HG02642 (cell line): ENCODE data around the gene RNF31.

Source experiments
- ATAC-seq: cut with Tn5 transposase; IDR thresholded peaks from one replicate; pipeline ENCODE4 v1.9.1; 2021; ENCODE audit warnings: mild to moderate bottlenecking; ENCODE audit not compliant: unreplicated experiment, poor library complexity

Gene RNF31

DNA sequence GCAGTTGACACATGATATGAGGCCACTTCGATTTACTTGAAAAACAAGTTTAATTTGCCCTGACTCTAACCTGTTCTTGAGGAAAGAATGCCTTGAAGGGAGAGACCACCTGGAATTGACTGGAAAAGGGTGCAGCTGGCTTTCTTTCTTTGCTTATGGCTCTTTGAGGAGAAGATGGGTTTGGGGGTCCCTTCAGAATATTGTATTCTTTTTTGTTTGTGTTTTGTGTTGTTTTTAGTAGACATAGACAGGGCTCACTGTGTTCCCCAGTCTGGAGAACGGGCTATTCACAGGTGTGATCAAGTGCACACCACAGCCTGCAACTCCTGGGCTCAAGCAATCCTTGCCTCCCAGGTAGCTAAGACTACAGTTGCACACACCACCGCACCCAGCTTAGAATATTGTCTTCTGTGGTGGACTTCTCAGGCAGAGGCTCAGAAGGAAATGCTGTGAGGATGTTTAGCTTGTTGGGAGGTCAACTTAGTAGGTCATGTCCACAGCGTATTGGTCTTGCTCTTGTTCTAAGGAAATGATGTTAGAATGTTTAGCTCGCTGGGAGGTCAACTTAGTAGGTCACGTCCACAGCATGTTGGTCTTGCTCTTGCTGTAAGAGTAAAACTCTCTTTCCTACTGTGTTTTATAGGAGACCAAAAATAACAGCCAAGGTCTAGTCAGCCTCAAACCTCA lies 31.0 kb upstream of the RNF31 start:
- ATAC-seq = no peak

GRCh38 chr14:24117179-24117578 lies 30.1 kb upstream of the RNF31 start:
- no peak for ATAC-seq

GRCh38 chr14:24119691-24120090 lies 27.6 kb upstream of the RNF31 start:
- ATAC-seq = no peak

DNA sequence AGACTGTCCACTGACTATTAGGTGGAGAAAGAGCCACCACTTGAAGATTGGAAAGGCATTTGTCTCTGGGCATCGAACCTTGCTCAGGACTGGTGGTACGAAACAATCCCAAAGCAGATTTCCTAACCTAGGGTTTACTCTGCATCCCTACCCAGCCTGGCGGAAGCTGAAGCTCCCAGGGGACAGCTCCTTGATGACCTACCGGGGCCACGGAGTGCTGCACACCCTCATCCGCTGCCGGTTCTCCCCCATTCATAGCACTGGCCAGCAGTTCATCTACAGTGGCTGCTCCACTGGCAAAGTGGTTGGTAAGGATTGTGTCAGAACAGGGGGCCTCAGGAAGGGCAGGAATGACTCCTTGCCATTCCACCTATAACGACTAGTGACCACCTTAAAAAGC lies 26.1 kb upstream of the RNF31 start:
- no peak for ATAC-seq

- ATAC-seq = no peak
Observed at GRCh38 chr14:24122416-24122815, 24.9 kb upstream of the RNF31 start.

DNA sequence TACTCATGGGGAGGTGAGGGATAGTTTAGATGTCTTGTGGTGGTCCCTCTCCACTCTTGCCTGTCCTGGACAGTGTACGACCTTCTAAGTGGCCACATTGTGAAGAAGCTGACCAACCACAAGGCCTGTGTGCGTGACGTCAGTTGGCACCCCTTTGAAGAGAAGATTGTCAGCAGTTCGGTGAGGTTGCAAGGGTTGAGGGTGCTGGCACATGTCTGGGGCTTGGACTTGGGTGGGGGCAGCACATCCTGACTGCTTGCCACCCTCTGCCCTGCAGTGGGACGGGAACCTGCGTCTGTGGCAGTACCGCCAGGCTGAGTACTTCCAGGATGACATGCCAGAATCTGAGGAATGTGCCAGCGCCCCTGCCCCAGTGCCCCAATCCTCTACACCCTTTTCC lies 24.4 kb upstream of the RNF31 start:
- ATAC-seq = no peak

DNA sequence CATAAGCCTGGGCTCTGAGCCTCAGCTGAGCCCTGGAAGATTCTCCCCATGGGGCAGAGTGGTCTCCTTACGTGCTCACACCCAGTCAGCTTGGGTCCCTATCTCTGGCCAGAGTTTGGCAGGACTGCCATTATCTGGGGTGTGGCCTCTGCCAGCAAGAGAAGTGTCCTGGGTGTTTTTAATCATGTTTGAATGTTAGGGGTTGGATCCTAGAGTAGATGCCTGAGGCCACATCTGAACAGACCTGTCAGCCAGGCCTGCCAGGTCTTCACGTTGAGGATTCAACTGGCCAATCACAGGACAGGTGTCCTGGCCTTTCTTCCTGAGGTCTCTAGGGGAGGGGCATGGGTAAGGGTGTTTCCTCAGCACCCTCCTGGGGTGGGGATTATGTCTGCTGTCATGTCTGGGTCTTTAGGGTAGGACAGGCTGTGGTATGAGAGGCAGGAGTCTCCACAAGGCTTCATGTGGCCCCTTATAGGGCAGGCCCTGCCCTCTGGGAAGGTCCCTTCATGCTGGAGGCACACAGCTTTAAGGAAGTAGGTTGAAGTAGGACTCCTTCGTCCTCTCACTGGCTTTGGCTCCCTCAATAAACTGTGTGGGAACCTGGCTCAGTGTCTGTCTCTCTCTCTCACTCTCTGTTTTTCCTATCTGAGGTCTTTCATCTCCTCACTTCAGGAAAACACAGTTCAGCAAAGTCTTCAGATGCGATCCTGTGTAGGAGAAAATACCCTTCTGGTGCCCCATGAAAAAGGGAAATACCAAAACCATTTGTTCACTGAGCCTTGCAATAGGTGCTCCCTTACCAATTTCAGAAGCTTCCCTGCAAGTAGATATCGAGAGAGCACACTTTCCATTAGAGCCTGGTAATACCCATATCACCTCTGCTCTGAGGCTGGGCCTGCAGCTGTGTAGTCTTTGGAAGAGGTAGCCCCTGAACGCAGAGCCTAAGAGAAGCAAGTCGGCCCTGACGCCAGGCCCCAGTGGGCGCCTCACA lies 23.6 kb upstream of the RNF31 start:
- peak; percentile 67 for ATAC-seq

DNA sequence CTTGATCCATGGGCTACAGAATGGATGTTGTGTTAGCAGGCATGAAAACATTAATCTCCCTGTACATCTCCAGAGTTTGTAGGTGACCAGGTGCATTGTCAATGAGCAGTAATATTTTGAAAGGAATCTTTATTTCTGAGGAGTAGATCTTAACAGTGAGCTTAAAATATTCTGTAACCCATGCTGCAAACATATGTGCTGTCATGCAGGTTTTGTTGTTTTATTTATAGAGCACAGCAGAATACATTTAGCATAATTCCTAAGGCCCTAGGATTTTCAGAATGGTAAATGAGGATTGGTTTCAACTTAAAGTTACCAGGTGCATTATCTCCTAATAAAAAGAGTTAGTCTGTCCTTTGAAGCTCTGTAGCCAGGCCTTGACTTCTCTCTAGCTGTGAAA lies 20.4 kb upstream of the RNF31 start:
- ATAC-seq = no peak

DNA sequence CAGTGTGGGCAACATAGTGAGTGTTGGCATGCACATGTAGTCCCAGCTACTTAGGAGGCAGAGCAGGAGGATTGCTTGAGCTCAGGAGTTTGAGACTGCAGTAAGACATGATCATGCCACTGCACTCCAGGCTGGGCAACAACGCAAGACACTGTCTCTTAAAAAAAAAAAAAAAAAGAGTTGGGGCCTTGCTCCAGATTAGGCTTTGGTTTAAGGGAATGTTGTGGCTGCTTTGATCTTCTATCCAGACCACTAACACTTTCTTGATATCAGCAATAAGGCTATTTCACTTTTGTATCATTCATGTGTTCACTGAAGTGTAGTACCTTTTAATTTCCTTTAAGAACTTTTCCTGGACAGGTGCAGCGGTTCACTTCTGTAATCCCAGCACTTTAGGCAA lies 19.6 kb upstream of the RNF31 start:
- no peak for ATAC-seq

DNA sequence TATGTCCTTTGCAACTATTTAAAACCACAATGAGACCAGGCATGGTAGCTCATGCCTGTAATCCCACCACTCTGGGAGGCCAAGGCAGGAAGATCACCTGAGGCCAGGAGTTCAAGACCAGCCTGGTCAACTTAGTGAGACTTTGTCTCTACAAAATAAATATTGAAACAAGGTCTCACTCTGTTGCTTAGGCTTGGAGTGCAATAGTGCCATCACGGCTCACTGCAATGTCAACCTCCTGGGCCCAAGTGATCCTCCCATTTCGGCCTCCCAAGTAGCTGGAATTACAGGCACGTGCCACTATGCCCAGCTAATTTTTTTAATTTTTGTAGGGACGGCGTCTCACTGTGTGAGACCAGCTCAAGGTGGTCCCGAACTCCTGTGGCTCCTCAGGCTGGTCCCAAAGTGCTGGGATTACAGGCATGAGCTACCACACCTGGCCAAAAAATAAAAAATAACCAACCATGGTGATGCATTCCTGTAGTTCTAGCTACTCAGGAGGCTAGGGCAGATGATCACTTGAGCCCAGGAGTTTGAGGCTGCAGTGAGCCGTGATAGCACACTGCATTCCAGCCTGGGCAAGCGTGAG lies 17.8 kb upstream of the RNF31 start:
- no peak for ATAC-seq

- no peak for ATAC-seq
Observed at GRCh38 chr14:24130380-24130716, 16.9 kb upstream of the RNF31 start, which contains the start of gene FITM1. Gene FITM1 (plus strand): TSS chr14:24130659. CDS start chr14:24131564, 905 bp downstream.

GRCh38 chr14:24130717-24131548 lies 16.4 kb upstream of the RNF31 start:
- no peak for ATAC-seq

DNA sequence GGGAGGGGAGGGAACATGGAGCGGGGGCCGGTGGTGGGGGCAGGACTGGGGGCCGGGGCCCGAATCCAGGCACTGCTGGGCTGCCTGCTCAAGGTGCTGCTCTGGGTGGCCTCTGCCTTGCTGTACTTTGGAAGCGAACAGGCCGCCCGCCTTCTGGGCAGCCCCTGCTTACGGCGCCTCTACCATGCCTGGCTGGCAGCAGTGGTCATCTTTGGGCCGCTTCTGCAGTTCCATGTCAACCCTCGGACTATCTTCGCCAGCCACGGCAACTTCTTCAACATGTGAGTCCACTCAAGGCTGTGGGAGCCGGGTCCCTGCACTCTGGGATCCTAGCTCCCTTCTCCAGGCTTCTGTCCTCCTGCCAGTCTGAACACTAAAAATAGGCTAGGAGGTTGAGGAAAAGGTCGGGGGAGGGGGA lies 15.7 kb upstream of the RNF31 start:
- ATAC-seq = no peak

DNA sequence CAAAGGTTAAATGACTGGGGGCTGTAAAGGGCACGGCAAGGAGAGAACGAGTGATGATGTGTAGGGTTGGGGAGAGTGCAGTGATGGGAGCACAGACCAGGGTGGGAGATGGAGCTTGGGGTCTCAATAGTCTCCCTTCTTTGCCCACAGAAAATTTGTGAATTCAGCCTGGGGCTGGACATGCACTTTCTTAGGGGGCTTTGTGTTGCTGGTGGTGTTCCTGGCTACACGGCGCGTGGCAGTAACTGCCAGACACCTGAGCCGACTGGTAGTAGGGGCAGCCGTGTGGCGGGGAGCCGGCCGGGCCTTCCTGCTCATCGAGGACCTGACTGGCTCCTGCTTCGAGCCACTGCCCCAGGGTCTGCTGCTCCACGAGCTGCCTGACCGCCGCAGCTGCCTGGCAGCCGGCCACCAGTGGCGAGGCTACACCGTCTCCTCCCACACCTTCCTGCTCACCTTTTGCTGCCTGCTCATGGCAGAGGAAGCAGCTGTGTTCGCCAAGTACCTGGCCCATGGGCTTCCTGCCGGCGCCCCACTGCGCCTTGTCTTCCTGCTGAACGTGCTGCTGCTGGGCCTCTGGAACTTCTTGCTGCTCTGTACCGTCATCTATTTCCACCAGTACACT lies 15.1 kb upstream of the RNF31 start:
- ATAC-seq = no peak

- ATAC-seq = no peak
Observed at GRCh38 chr14:24132976-24133375, 14.3 kb upstream of the RNF31 start.

- no peak for ATAC-seq
Observed at GRCh38 chr14:24133735-24134134, 13.6 kb upstream of the RNF31 start.

GRCh38 chr14:24135584-24135833 lies 11.8 kb upstream of the RNF31 start:
- ATAC-seq = peak; percentile 10

DNA sequence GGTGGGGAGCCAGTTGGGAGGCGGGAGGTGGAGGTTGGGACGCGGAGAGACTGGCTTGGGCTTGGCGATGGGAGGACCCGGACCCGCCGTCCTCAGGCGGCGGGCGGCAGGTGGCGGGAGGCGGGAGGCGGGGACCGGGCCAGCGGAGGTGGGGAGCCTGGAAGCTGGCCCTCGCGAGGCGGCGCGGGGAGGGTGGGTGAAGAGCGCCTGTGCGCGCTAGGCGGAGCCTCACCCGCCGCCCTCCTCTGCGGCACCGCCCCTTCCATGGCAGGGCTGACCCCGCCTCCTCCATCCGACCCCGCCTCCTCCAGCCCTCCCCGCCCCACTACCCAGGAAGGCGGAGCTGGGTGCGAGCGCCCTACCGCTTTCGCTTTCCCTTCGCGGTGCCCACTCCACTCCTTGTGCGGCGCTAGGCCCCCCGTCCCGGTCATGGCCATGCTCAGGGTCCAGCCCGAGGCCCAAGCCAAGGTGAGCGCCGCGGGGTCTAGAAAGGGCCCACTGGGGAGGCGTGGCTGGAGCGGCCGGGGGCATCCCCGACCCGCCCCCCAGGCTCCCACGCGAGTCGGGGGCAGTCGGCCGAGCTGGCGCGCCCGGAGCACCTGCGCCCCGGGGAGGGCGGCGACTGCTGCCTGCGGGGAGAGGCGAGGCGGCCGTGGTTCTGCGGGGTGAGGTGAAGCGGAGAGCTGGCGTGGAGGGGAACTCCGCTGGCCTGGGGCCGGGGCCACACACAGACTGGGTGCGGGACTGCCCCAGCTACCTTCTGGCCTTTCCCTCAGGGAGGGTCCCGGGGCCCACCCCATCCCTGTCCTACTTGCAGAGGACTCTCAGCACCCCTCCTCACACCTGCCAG lies 11.2 kb upstream of the RNF31 start, which contains the start of gene PSME1:
PSME1 (plus strand) TSS at position 361 of the 850 bp plus-strand sequence; CDS start at position 430, 69 bp downstream.
- peak; percentile 89 for ATAC-seq
